ENCODE data around the gene SLC4A3. TPM values are rescaled to one million over a fixed set of nuclear protein-coding genes. Genes with fewer than 3 reads are reported as not detected.

The SLC4A3 gene
- total RNA-seq, 1 experiment from 2014 or later, result 23.0 TPM

GRCh38 chr2:219596954-219597551, 30.4 kb upstream of the SLC4A3 start:
- TF ChIP-seq SIN3A (IDR thresholded peaks at IDR 0.05; ENCODE audit: low read depth), result no peak
- no peak for TF ChIP-seq ELF1 (IDR thresholded peaks at IDR 0.05; ENCODE audit: borderline replicate concordance, low read depth)
- 0 out of 2 replicates have a peak, but pooled peaks have one; percentile 3 for TF ChIP-seq JUND (IDR thresholded peaks at IDR 0.05)
- H4K20me1 ChIP-seq (ENCODE audit: insufficient read depth), result no peaks in the 10 kb centered on the region
- ChIA-PET CTCF (interaction anchor here (0.8 to 1.0 kb wide), 2 partner anchors 37 to 56 kb away, joined by 3 to 4 read pairs; no protein-coding TSS in a partner anchor), RAD21 (ENCODE audit: low non-redundant PET in 1 of 2, low total read pairs in 2 of 2, uncharacterized antibody in 2 of 2, unreplicated experiment in 2 of 2) (interaction anchor here in 1 of 2 experiments (1.3 kb wide), 1 partner anchor 45 kb away, joined by 3 read pairs; no protein-coding TSS in a partner anchor), POLR2A (interaction anchor here (0.6 to 2.0 kb wide), 2 partner anchors 75 to 88 kb away, joined by 5 to 6 read pairs; no protein-coding TSS in a partner anchor)
- H3K9me3 ChIP-seq (ENCODE audit: control insufficient read depth in 1 of 2, insufficient read depth in 1 of 2, low read depth in 1 of 2, low read length in 2 of 2), result no peaks in the 10 kb centered on the region
- H2AFZ ChIP-seq (ENCODE audit: low read depth, low read length, poor library complexity, severe bottlenecking), result no peak overlapping the region
- peaks cover 9% of the 10 kb centered on the region; the same call in 1 of the 2 replicates for H3K79me2 ChIP-seq (ENCODE audit: insufficient read depth, low read length)
- H3K36me3 ChIP-seq (ENCODE audit: control insufficient read depth in 1 of 2, insufficient read depth in 2 of 2, low read length in 2 of 2), result 0 out of 4 replicates have a peak, but pooled peaks cover 0 to 4% of the 10 kb centered on the region in 2 experiments
- peak overlapping the region; percentile 94 to 95 for H3K4me3 ChIP-seq (replicated peaks in 1 of 2; ENCODE audit: low read depth in 1 of 2, low read length in 2 of 2)
- ATAC-seq (peak; percentile 9; the same call in 1 of the 2 replicates), DNase-seq (ENCODE audit: low read depth, low spot score) (no peak)
- H3K9me2 ChIP-seq (ENCODE audit: insufficient read depth), result no peaks in the 10 kb centered on the region
- peak overlapping the region; percentile 94 for H3K9ac ChIP-seq (ENCODE audit: low read length)
- H3K27ac ChIP-seq (ENCODE audit: low read depth, low read length), result peak overlapping the region; percentile 86
- intact Hi-C loops (cut with micrococcal nuclease), result no loop called here
- peak overlapping the region; percentile 93 for H3K4me2 ChIP-seq (ENCODE audit: low read length)
- H3K4me1 ChIP-seq (ENCODE audit: control insufficient read depth in 1 of 2, insufficient read depth in 2 of 2, low read length in 2 of 2), result peaks cover 8 to 28% of the 10 kb centered on the region in 2 experiments; a peak in 3 of 4 replicates
- H3K27me3 ChIP-seq (ENCODE audit: insufficient read depth, low read length), result no peaks in the 10 kb centered on the region
- BruUV-seq (replicated peaks), result TSS peak; percentile 90

- H3K4me1 ChIP-seq (ENCODE audit: control insufficient read depth in 1 of 2, insufficient read depth in 2 of 2, low read length in 2 of 2), result peaks cover 8 to 28% of the 10 kb centered on the region in 2 experiments; a peak in 3 of 4 replicates
- no peaks in the 10 kb centered on the region for H3K9me2 ChIP-seq (ENCODE audit: insufficient read depth)
- peak; percentile 95 for ATAC-seq
- TF ChIP-seq EZH2 (IDR thresholded peaks at IDR 0.05) (no peak), EZH2phosphoT487 (IDR thresholded peaks at IDR 0.05; ENCODE audit: borderline replicate concordance) (no peak), EGR1 (IDR thresholded peaks at IDR 0.05; ENCODE audit: low read depth) (peak; percentile 83), SP1 (IDR thresholded peaks at IDR 0.05; ENCODE audit: low read depth) (peak; percentile 78; the same call in 1 of the 2 replicates), ZFX (IDR thresholded peaks at IDR 0.05) (no peak), YY1 (IDR thresholded peaks at IDR 0.05; ENCODE audit: extremely low read depth, insufficient replicate concordance, low read depth, low read length) (peak; percentile 83), POLR2A (IDR thresholded peaks at IDR 0.05; ENCODE audit: borderline replicate concordance, extremely low read depth, insufficient read depth, insufficient read length) (peak; percentile 76), ELF1 (IDR thresholded peaks at IDR 0.05; ENCODE audit: borderline replicate concordance, low read depth) (peak; percentile 96), FOSL1 (IDR thresholded peaks at IDR 0.05; ENCODE audit: low read depth) (no peak), ZBTB33 (IDR thresholded peaks at IDR 0.05; ENCODE audit: extremely low read depth, insufficient replicate concordance, low read length) (peak; percentile 88)
- TF ChIP-seq, protein P1, sequence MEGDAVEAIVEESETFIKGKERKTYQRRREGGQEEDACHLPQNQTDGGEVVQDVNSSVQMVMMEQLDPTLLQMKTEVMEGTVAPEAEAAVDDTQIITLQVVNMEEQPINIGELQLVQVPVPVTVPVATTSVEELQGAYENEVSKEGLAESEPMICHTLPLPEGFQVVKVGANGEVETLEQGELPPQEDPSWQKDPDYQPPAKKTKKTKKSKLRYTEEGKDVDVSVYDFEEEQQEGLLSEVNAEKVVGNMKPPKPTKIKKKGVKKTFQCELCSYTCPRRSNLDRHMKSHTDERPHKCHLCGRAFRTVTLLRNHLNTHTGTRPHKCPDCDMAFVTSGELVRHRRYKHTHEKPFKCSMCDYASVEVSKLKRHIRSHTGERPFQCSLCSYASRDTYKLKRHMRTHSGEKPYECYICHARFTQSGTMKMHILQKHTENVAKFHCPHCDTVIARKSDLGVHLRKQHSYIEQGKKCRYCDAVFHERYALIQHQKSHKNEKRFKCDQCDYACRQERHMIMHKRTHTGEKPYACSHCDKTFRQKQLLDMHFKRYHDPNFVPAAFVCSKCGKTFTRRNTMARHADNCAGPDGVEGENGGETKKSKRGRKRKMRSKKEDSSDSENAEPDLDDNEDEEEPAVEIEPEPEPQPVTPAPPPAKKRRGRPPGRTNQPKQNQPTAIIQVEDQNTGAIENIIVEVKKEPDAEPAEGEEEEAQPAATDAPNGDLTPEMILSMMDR (IDR thresholded peaks at IDR 0.05 in 2 of 3, conservative IDR thresholded peaks at IDR 0.05 in 1 of 3; ENCODE audit: borderline replicate concordance in 1 of 3, insufficient read depth in 1 of 3, low read depth in 2 of 3, low read length in 2 of 3), result no peak
Observed at GRCh38 chr2:219597552-219598307, 29.7 kb upstream of the SLC4A3 start, which contains the start of gene STK11IP. Gene STK11IP (plus strand): TSS chr2:219597857. CDS start chr2:219598120, 263 bp downstream.

More at GRCh38 chr2:219597552-219598307, 29.7 kb upstream of the SLC4A3 start, which contains the start of gene STK11IP:
- H3K9ac ChIP-seq (ENCODE audit: low read length), result peak within 1 kb of the TSS; percentile 94
- H3K79me2 ChIP-seq (ENCODE audit: insufficient read depth, low read length), result peaks cover 9% of the 10 kb centered on the region; the same call in 1 of the 2 replicates
- POLR2A ChIA-PET, result interaction anchor here (0.6 to 2.0 kb wide), 2 partner anchors 76 to 88 kb away, joined by 5 to 6 read pairs; no protein-coding TSS in a partner anchor
- H3K27ac ChIP-seq (ENCODE audit: low read depth, low read length), result peak within 1 kb of the TSS; percentile 86
- H3K27me3 ChIP-seq (ENCODE audit: insufficient read depth, low read length), result no peaks in the 10 kb centered on the region
- CTCF ChIA-PET, result interaction anchor here (0.8 to 1.0 kb wide), 3 partner anchors 38 to 102 kb away, joined by 3 to 4 read pairs (median 3); no protein-coding TSS in a partner anchor
- intact Hi-C loops (cut with micrococcal nuclease), result loop anchor here (2.0 kb wide), 2 partner anchors 55 to 91 kb away; partner anchors contain the start of gene CHPF
- peak within 1 kb of the TSS; percentile 79 for H2AFZ ChIP-seq (ENCODE audit: low read depth, low read length, poor library complexity, severe bottlenecking)
- 0 out of 4 replicates have a peak, but pooled peaks cover 0 to 7% of the 10 kb centered on the region in 2 experiments for H3K36me3 ChIP-seq (ENCODE audit: control insufficient read depth in 1 of 2, insufficient read depth in 2 of 2, low read length in 2 of 2)
- BruUV-seq (replicated peaks), result no TSS peak
- no peaks in the 10 kb centered on the region for H4K20me1 ChIP-seq (ENCODE audit: insufficient read depth)
- RAD21 ChIA-PET (ENCODE audit: low non-redundant PET in 1 of 2, low total read pairs in 2 of 2, uncharacterized antibody in 2 of 2, unreplicated experiment in 2 of 2), result interaction anchor here (1.1 to 1.3 kb wide), 2 partner anchors 45 to 56 kb away, joined by 3 read pairs; no protein-coding TSS in a partner anchor
- no peaks in the 10 kb centered on the region for H3K9me3 ChIP-seq (ENCODE audit: control insufficient read depth in 1 of 2, insufficient read depth in 1 of 2, low read depth in 1 of 2, low read length in 2 of 2)
- H3K4me3 ChIP-seq (replicated peaks in 1 of 2; ENCODE audit: low read depth in 1 of 2, low read length in 2 of 2), result peak within 1 kb of the TSS; percentile 94 to 95
- peak; percentile 95 for DNase-seq (ENCODE audit: low read depth, low spot score)
- H3K4me2 ChIP-seq (ENCODE audit: low read length), result peak within 1 kb of the TSS; percentile 93

Measured in HCT116 (cell line).